Activated B cell treated with CpG ODN at 0.5 μM for 24 hours (primary cell): ENCODE measurements around the gene ZDHHC1. TPM values are rescaled to one million over a fixed set of nuclear protein-coding genes. Genes with fewer than 3 reads are reported as not detected.
"Not testable (repeated sequence)": the region's sequence is repeated elsewhere in the genome, so short reads cannot be mapped to it uniquely, and the experiment has no call there.

ENCODE experiments used
- ATAC-seq: fragments of 200-7000 bp; cut with Tn5 transposase; one replicate; pipeline ENCODE4 v1.10.0; 2021; ENCODE audit warnings: low read depth, mild to moderate bottlenecking, moderate library complexity
- CTCF ChIA-PET: fragments of 350-600 bp; sonication (Branson Sonifier 250); formaldehyde crosslinking; loops from one replicate; lab custom pipeline; 2021; ENCODE audit warnings: antibody characterized with exemption; lab: Charles Lee
- POLR2A ChIA-PET: fragments of 350-600 bp; sonication (Branson Sonifier 250); formaldehyde crosslinking; loops from one replicate; lab custom pipeline; 2021; ENCODE audit warnings: antibody characterized with exemption; lab: Charles Lee
- DNase-seq: peaks from one replicate; pipeline ENCODE4 v3.0.0; 2022
- H3K27ac Mint-ChIP-seq: one replicate; pipeline ENCODE4 v1.8.0; 2020; ENCODE audit warnings: mixed read lengths
- H3K27me3 Mint-ChIP-seq: one replicate; pipeline ENCODE4 v1.8.0; 2021; ENCODE audit warnings: mixed read lengths
- H3K36me3 Mint-ChIP-seq: one replicate; pipeline ENCODE4 v1.8.0; 2021; ENCODE audit warnings: low read depth, mixed read lengths
- H3K4me1 Mint-ChIP-seq: one replicate; pipeline ENCODE4 v1.8.0; 2021; ENCODE audit warnings: mixed read lengths
- H3K4me3 Mint-ChIP-seq: one replicate; pipeline ENCODE4 v1.8.0; 2020; ENCODE audit warnings: mild to moderate bottlenecking, mixed read lengths
- H3K9me3 Mint-ChIP-seq: one replicate; pipeline ENCODE4 v1.8.0; 2020; ENCODE audit warnings: mixed read lengths
- CTCF ChIP-seq: fragments of 200-600 bp; IDR thresholded peaks from one replicate; pipeline ENCODE4 v1.8.0; 2022; ENCODE audit warnings: antibody characterized with exemption, mild to moderate bottlenecking
- intact Hi-C: fragments of 100-400 bp; cut with micrococcal nuclease; formaldehyde crosslinking; loops from one replicate; pipeline ENCODE4 v1.15.1; 2024
- total RNA-seq: library from RNA; stranded (reverse); gene quantifications from 2 replicates; pipeline ENCODE4 v1.2.3, GENCODE V29; 2022

Gene ZDHHC1
- total RNA-seq, 1 donor from 2014 or later, result 3.8 TPM

GRCh38 chr16:67419502-67419901 lies 3.2 kb upstream of the ZDHHC1 start:
- no peak for DNase-seq
- POLR2A ChIA-PET, result interaction anchor here (0.6 kb wide), 1 partner anchor 62 kb away, joined by 4 read pairs; the partner anchor contains the start of gene ATP6V0D1
- CTCF ChIA-PET, result no interaction called here
- no peaks in the 10 kb centered on the region for H3K36me3 Mint-ChIP-seq
- intact Hi-C loops, result loop anchor here (5.0 kb wide), 2 partner anchors 72 to 442 kb away; no protein-coding TSS in a partner anchor
- peaks cover 16% of the 10 kb centered on the region for H3K27me3 Mint-ChIP-seq
- H3K4me3 Mint-ChIP-seq, result no peak overlapping the region
- H3K27ac Mint-ChIP-seq, result no peak overlapping the region
- H3K9me3 Mint-ChIP-seq, result no peaks in the 10 kb centered on the region
- peaks cover 8% of the 10 kb centered on the region for H3K4me1 Mint-ChIP-seq
- no peak for TF ChIP-seq CTCF
- ATAC-seq, result no peak

GRCh38 chr16:67417333-67418061 lies 1.2 kb upstream of the ZDHHC1 start:
- no peaks in the 10 kb centered on the region for H3K9me3 Mint-ChIP-seq
- intact Hi-C loops, result loop anchor here (5.0 kb wide), 2 partner anchors 70 to 440 kb away; no protein-coding TSS in a partner anchor
- peaks cover 10% of the 10 kb centered on the region for H3K27me3 Mint-ChIP-seq
- no peaks in the 10 kb centered on the region for H3K36me3 Mint-ChIP-seq
- ATAC-seq (no peak), DNase-seq (no peak)
- TF ChIP-seq CTCF, result no peak
- CTCF ChIA-PET, result interaction anchor here (1.1 to 2.1 kb wide), 2 partner anchors 10 to 157 kb away, joined by 3 to 5 read pairs; no protein-coding TSS in a partner anchor
- POLR2A ChIA-PET, result interaction anchor here (0.6 kb wide), 1 partner anchor 14 kb away, joined by 4 read pairs; the partner anchor contains the start of gene HSD11B2
- peaks cover 8% of the 10 kb centered on the region for H3K4me1 Mint-ChIP-seq
- H3K4me3 Mint-ChIP-seq, result peak overlapping the region; percentile 52
- H3K27ac Mint-ChIP-seq, result no peak overlapping the region

- H3K4me1 Mint-ChIP-seq, DNase-seq, H3K27ac Mint-ChIP-seq, POLR2A ChIA-PET, H3K9me3 Mint-ChIP-seq, H3K36me3 Mint-ChIP-seq, ATAC-seq: not testable (repeated sequence)
- peaks cover 10% of the 10 kb centered on the region for H3K27me3 Mint-ChIP-seq
- peak overlapping the region; percentile 73 for H3K4me3 Mint-ChIP-seq
- intact Hi-C loops, result loop anchor here (5.0 kb wide), 2 partner anchors 68 to 438 kb away; no protein-coding TSS in a partner anchor
- CTCF ChIA-PET, result interaction anchor here (1.0 kb wide), 1 partner anchor 42 kb away, joined by 4 read pairs; no protein-coding TSS in a partner anchor
These were observed 856 bp downstream of the ZDHHC1 start for GRCh38 chr16:67415421-67415820.

GRCh38 chr16:67413978-67414911 lies 2.0 kb downstream of the ZDHHC1 start:
- ATAC-seq (no peak), DNase-seq (no peak)
- H3K4me1 Mint-ChIP-seq, result peaks cover 8% of the 10 kb centered on the region
- no peaks in the 10 kb centered on the region for H3K36me3 Mint-ChIP-seq
- intact Hi-C loops, result no loop called here
- H3K27ac Mint-ChIP-seq, result no peak overlapping the region
- no peaks in the 10 kb centered on the region for H3K9me3 Mint-ChIP-seq
- peaks cover 6% of the 10 kb centered on the region for H3K27me3 Mint-ChIP-seq
- no peak for TF ChIP-seq CTCF
- ChIA-PET CTCF (interaction anchor here (1.0 to 1.5 kb wide), 2 partner anchors 41 to 154 kb away, joined by 3 to 4 read pairs; no protein-coding TSS in a partner anchor), POLR2A (interaction anchor here (0.6 kb wide), 1 partner anchor 480 kb away, joined by 3 read pairs; no protein-coding TSS in a partner anchor)
- no peak overlapping the region for H3K4me3 Mint-ChIP-seq

GRCh38 chr16:67412294-67412693 lies 4.0 kb downstream of the ZDHHC1 start:
- CTCF ChIA-PET, result interaction anchor here (1.5 to 1.7 kb wide), 2 partner anchors 10 to 152 kb away, joined by 3 to 4 read pairs; no protein-coding TSS in a partner anchor
- Mint-ChIP-seq H3K36me3 (no peaks in the 10 kb centered on the region), H3K27ac (no peak overlapping the region), H3K9me3 (no peaks in the 10 kb centered on the region), H3K4me1 (peaks cover 8% of the 10 kb centered on the region), H3K27me3 (peaks cover 3% of the 10 kb centered on the region), H3K4me3 (no peak overlapping the region)
- no peak for ATAC-seq
- intact Hi-C loops, result no loop called here
- no peak for TF ChIP-seq CTCF
- no peak for DNase-seq
- POLR2A ChIA-PET, result no interaction called here
